Measurements from ENCODE around the gene ERRFI1.

GRCh38 chr1:8015036-8015808, 10.9 kb downstream of the ERRFI1 start:
- TF ChIP-seq, protein P1, sequence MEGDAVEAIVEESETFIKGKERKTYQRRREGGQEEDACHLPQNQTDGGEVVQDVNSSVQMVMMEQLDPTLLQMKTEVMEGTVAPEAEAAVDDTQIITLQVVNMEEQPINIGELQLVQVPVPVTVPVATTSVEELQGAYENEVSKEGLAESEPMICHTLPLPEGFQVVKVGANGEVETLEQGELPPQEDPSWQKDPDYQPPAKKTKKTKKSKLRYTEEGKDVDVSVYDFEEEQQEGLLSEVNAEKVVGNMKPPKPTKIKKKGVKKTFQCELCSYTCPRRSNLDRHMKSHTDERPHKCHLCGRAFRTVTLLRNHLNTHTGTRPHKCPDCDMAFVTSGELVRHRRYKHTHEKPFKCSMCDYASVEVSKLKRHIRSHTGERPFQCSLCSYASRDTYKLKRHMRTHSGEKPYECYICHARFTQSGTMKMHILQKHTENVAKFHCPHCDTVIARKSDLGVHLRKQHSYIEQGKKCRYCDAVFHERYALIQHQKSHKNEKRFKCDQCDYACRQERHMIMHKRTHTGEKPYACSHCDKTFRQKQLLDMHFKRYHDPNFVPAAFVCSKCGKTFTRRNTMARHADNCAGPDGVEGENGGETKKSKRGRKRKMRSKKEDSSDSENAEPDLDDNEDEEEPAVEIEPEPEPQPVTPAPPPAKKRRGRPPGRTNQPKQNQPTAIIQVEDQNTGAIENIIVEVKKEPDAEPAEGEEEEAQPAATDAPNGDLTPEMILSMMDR (IDR thresholded peaks at IDR 0.05; ENCODE audit: low read depth, low read length): peak; percentile 48
- TF ChIP-seq POLR2A (IDR thresholded peaks at IDR 0.05; ENCODE audit: extremely low read depth, insufficient read length) (no peak), MAX (IDR thresholded peaks at IDR 0.05; ENCODE audit: low read depth, low read length) (0 out of 2 replicates have a peak, but pooled peaks have one; percentile 22), MYC (IDR thresholded peaks at IDR 0.05; ENCODE audit: low read depth, low read length) (no peak)

Measured in NB4 (cell line).